LNCaP clone FGC (cell line): ENCODE measurements around the gene TMEM18.

Experiments
- DNase-seq: peaks from one replicate; pipeline ENCODE4 v3.0.0-alpha.2; 2011; ENCODE audit warnings: low read depth
- H3K4me3 ChIP-seq: 2 replicates; pipeline ENCODE4 v1.5.1; 2011; ENCODE audit warnings: mild to moderate bottlenecking, low read depth, low read length, control low read depth
- TF ChIP-seq, protein P1 (sequence below): IDR thresholded peaks from 2 replicates; pipeline ENCODE4 v1.5.1; 2012; ENCODE audit warnings: mild to moderate bottlenecking; ENCODE audit not compliant: control insufficient read depth, insufficient read depth; ENCODE audit errors: extremely low read depth

The TMEM18 gene

GRCh38 chr2:677056-677958 lies at the start of gene TMEM18:
Gene TMEM18 (minus strand): TSS chr2:677406. CDS start chr2:677345, 61 bp downstream.
- DNase-seq: peak; percentile 98
- TF ChIP-seq, protein P1, sequence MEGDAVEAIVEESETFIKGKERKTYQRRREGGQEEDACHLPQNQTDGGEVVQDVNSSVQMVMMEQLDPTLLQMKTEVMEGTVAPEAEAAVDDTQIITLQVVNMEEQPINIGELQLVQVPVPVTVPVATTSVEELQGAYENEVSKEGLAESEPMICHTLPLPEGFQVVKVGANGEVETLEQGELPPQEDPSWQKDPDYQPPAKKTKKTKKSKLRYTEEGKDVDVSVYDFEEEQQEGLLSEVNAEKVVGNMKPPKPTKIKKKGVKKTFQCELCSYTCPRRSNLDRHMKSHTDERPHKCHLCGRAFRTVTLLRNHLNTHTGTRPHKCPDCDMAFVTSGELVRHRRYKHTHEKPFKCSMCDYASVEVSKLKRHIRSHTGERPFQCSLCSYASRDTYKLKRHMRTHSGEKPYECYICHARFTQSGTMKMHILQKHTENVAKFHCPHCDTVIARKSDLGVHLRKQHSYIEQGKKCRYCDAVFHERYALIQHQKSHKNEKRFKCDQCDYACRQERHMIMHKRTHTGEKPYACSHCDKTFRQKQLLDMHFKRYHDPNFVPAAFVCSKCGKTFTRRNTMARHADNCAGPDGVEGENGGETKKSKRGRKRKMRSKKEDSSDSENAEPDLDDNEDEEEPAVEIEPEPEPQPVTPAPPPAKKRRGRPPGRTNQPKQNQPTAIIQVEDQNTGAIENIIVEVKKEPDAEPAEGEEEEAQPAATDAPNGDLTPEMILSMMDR: peak; percentile 21; the same call in 1 of the 2 replicates
- peak within 1 kb of the TSS; percentile 78 for H3K4me3 ChIP-seq

- H3K4me3 ChIP-seq: no peak overlapping the region
- TF ChIP-seq, protein P1: no peak
- no peak for DNase-seq
These were observed 49.0 kb upstream of the TMEM18 start for GRCh38 chr2:726169-726568.

- TF ChIP-seq, protein P1: no peak
- DNase-seq: no peak
- no peak overlapping the region for H3K4me3 ChIP-seq
These were observed 48.3 kb upstream of the TMEM18 start for GRCh38 chr2:725468-725867.

- no peak overlapping the region for H3K4me3 ChIP-seq
- no peak for DNase-seq
- TF ChIP-seq, protein P1: no peak
These were observed 46.6 kb upstream of the TMEM18 start for GRCh38 chr2:723761-724160.

- DNase-seq: no peak
- TF ChIP-seq, protein P1: no peak
- no peak overlapping the region for H3K4me3 ChIP-seq
These were observed 43.6 kb upstream of the TMEM18 start for GRCh38 chr2:720842-721241.

DNA sequence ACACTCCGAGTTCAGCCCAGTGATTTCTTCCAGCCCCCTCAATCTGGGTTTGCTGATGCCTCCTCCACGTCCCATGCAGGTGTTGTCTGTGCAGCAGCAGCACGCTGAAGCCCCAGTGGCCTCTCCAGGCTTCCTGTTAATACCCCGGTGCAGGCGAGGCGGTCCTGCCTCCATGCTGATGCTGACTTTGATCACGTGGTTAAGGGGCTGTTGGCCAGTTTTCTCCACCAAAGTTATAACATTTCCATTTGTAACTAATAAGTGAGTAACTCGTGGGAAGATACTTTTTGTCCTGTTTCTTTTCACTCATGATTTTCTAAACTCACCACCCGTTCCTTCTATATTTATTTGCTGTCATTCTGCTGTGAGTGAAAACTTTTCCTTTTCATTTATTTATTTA lies 42.5 kb upstream of the TMEM18 start:
- TF ChIP-seq, protein P1: no peak
- DNase-seq: no peak

More for the DNA sequence above, 42.5 kb upstream of the TMEM18 start:
- H3K4me3 ChIP-seq: no peak overlapping the region
